GM12878 (cell line): ENCODE data around the gene RCAN1. TPM values are rescaled to one million over a fixed set of nuclear protein-coding genes. Genes with fewer than 3 reads are reported as not detected.

ENCODE experiments used
- ATAC-seq: fragments of 200-7000 bp; cut with Tn5 transposase; 3 replicates; pipeline ENCODE4 v1.9.1; 2020; ENCODE audit warnings: mild to moderate bottlenecking, moderate library complexity
- BruUV-seq: library from RNA; stranded (reverse); fragments of 400-500 nt; replicated peaks from 2 replicates; lab custom pipeline; 2021; lab: Mats Ljungman, UMichigan
- CTCF ChIA-PET: fragments of 300-600 bp; sonication (Branson Sonifier 250); formaldehyde crosslinking; extraction: SDS; loops from one replicate; lab custom pipeline; 2021; ENCODE audit warnings: inconsistent platforms; lab: Yijun Ruan, JAX
- POLR2A ChIA-PET: fragments of 350-600 bp; formaldehyde crosslinking; extraction: SDS; loops from one replicate; lab custom pipeline; 2021; ENCODE audit warnings: inconsistent platforms; lab: Charles Lee
- RAD21 ChIA-PET: fragments of 300-600 bp; sonication (Branson Sonifier 250); formaldehyde crosslinking; loops from one replicate; lab custom pipeline; 2023; ENCODE audit warnings: antibody characterized with exemption; ENCODE audit not compliant: unreplicated experiment; lab: Charles Lee
- SMC1A ChIA-PET: fragments of 300-600 bp; sonication (Branson Sonifier 250); formaldehyde crosslinking; loops from one replicate; lab custom pipeline; 2023; ENCODE audit not compliant: unreplicated experiment, uncharacterized antibody; lab: Charles Lee
- DNase-seq: peaks from one replicate; pipeline ENCODE4 v3.0.0-alpha.2; 2011; ENCODE audit warnings: low read depth, low spot score
- FAIRE-seq: peaks from 3 replicates; lab custom pipeline; 2011; peaks lifted over from hg19 to GRCh38; lab: Jason Lieb, UNC
- H2AFZ ChIP-seq: 2 replicates; pipeline ENCODE4 v1.6.0; 2011; ENCODE audit warnings: low read depth, low read length, control low read depth; ENCODE audit not compliant: control insufficient read depth
- H3K27ac ChIP-seq: 2 replicates; pipeline ENCODE4 v1.5.1; 2011; ENCODE audit warnings: control low read depth; ENCODE audit not compliant: control insufficient read depth, insufficient read depth
- H3K27me3 ChIP-seq, 2 experiments: replicated peaks in 1 of 2; 2 replicates each; pipeline versions ENCODE4 v1.6.0 to v1.6.1; 2011; ENCODE audit warnings: low read length in 1 of 2; ENCODE audit not compliant: control insufficient read depth in 2 of 2, insufficient read depth in 2 of 2
- H3K36me3 ChIP-seq, 2 experiments: 2 replicates each; pipeline ENCODE4 v1.5.1; 2011; ENCODE audit warnings: low read length in 1 of 2; ENCODE audit not compliant: control insufficient read depth in 2 of 2, insufficient read depth in 2 of 2
- H3K4me1 ChIP-seq: 2 replicates; pipeline ENCODE4 v1.6.1; 2011; ENCODE audit warnings: mild to moderate bottlenecking, low read length, moderate library complexity, mixed read lengths; ENCODE audit not compliant: control insufficient read depth, insufficient read depth
- H3K4me2 ChIP-seq: 2 replicates; pipeline ENCODE4 v1.6.0; 2011; ENCODE audit warnings: control low read depth; ENCODE audit not compliant: control insufficient read depth, insufficient read depth
- H3K4me3 ChIP-seq: fragments of 200-600 bp; sonication (generic); 2 replicates; pipeline ENCODE4 v1.5.1; 2016
- H3K79me2 ChIP-seq: 2 replicates; pipeline ENCODE4 v1.6.0; 2011; ENCODE audit warnings: low read length; ENCODE audit not compliant: control insufficient read depth, insufficient read depth
- H3K9ac ChIP-seq: 2 replicates; pipeline ENCODE4 v1.8.0; 2011; ENCODE audit warnings: low read length, control low read depth, mixed read lengths; ENCODE audit not compliant: control insufficient read depth, insufficient read depth
- H3K9me3 ChIP-seq: replicated peaks from 3 replicates; pipeline ENCODE4 v1.5.1; 2011; ENCODE audit warnings: mild to moderate bottlenecking, low read length; ENCODE audit not compliant: control insufficient read depth, insufficient read depth
- H4K20me1 ChIP-seq: 2 replicates; pipeline ENCODE4 v1.6.0; 2011; ENCODE audit not compliant: control insufficient read depth, insufficient read depth
- BCLAF1 ChIP-seq: fragments of 450-650 bp; IDR thresholded peaks from 2 replicates; pipeline ENCODE4 v1.6.1; 2017; ENCODE audit warnings: antibody characterized with exemption, mild to moderate bottlenecking, moderate library complexity
- CBX3 ChIP-seq: fragments of 200-600 bp; sonication (generic); IDR thresholded peaks from 2 replicates; pipeline ENCODE4 v1.6.1; 2016; ENCODE audit warnings: low read depth, borderline replicate concordance
- EP300 ChIP-seq, 2 experiments: fragments of 150-350 bp in 1 of 2; IDR thresholded peaks; 2 replicates each; pipeline ENCODE4 v1.6.1; 2011 to 2012; ENCODE audit warnings: low read depth in 2 of 2, low read length in 2 of 2, borderline replicate concordance in 1 of 2, improper control_type of control experiment in 1 of 2, inconsistent platforms in 1 of 2; ENCODE audit not compliant: control insufficient read depth in 1 of 2
- HCFC1 ChIP-seq: fragments of 150-350 bp; IDR thresholded peaks from 2 replicates; pipeline ENCODE4 v1.6.1; 2014; ENCODE audit warnings: low read length
- HDAC6 ChIP-seq: fragments of 200-600 bp; sonication (generic); IDR thresholded peaks from one replicate; pipeline ENCODE4 v1.8.0; 2017; ENCODE audit warnings: antibody characterized with exemption; ENCODE audit not compliant: unreplicated experiment
- IKZF2 ChIP-seq, 2 experiments: fragments of 450-650 bp; IDR thresholded peaks; 2 replicates each; pipeline ENCODE4 v1.6.1; 2017; ENCODE audit warnings: mild to moderate bottlenecking in 2 of 2, moderate library complexity in 2 of 2
- LARP7 ChIP-seq: fragments of 450-650 bp; IDR thresholded peaks from 2 replicates; pipeline ENCODE4 v1.6.1; 2017; ENCODE audit warnings: mild to moderate bottlenecking
- MEF2B ChIP-seq: fragments of 450-650 bp; IDR thresholded peaks from 2 replicates; pipeline ENCODE4 v1.6.1; 2018; ENCODE audit warnings: mild to moderate bottlenecking, moderate library complexity; ENCODE audit not compliant: partially characterized antibody, poor library complexity, severe bottlenecking
- NFIC ChIP-seq: IDR thresholded peaks from 2 replicates; pipeline ENCODE4 v1.6.1; 2012; ENCODE audit warnings: low read depth, mild to moderate bottlenecking, inconsistent platforms, low read length, moderate library complexity
- NFXL1 ChIP-seq: fragments of 450-650 bp; IDR thresholded peaks from 2 replicates; pipeline ENCODE4 v1.6.1; 2017; ENCODE audit warnings: antibody characterized with exemption, mild to moderate bottlenecking, borderline replicate concordance
- NR2F1 ChIP-seq: fragments of 450-650 bp; conservative IDR thresholded peaks from 2 replicates; pipeline ENCODE4 v1.6.1; 2017; ENCODE audit warnings: mild to moderate bottlenecking
- NRF1 ChIP-seq: conservative IDR thresholded peaks from 2 replicates; pipeline ENCODE4 v1.6.1; 2011; ENCODE audit warnings: mild to moderate bottlenecking, low read depth, low read length, improper control_type of control experiment
- SREBF1 ChIP-seq: IDR thresholded peaks from 2 replicates; pipeline ENCODE4 v1.6.1; 2012; ENCODE audit warnings: mild to moderate bottlenecking, low read length
- SRF ChIP-seq, 2 experiments: IDR thresholded peaks; 2 replicates each; pipeline ENCODE4 v1.6.1; 2011; ENCODE audit warnings: low read depth in 2 of 2, low read length in 2 of 2, mild to moderate bottlenecking in 1 of 2, moderate library complexity in 1 of 2
- WRNIP1 ChIP-seq: IDR thresholded peaks from 2 replicates; pipeline ENCODE4 v1.6.1; 2011; ENCODE audit warnings: low read depth, low read length, improper control_type of control experiment, borderline replicate concordance
- ZNF24 ChIP-seq: fragments of 450-650 bp; IDR thresholded peaks from 2 replicates; pipeline ENCODE4 v1.6.1; 2017; ENCODE audit warnings: antibody characterized with exemption, mild to moderate bottlenecking
- WGBS: methylation state at CpG from one replicate; pipeline ENCODE4 v1.1.6; 2016; ENCODE audit warnings: low lambda C conversion rate; ENCODE audit not compliant: insufficient replicate concordance, insufficient coverage; ENCODE audit errors: missing lambda C conversion rate; 5-methylcytosine and 5-hydroxymethylcytosine counted together
- in situ Hi-C: fragments of 300-500 bp; cut with MboI; formaldehyde crosslinking; loops from 9 replicates; pipeline ENCODE4 v1.14.3; 2018; ENCODE audit warnings: mixed read lengths
- intact Hi-C: fragments of 100-400 bp; cut with micrococcal nuclease; formaldehyde crosslinking; loops from one replicate; pipeline ENCODE4 v1.14.2; 2022; ENCODE audit not compliant: unreplicated experiment
- polyA plus RNA-seq, 11 experiments: library from polyadenylated mRNA; depleted of rRNA in 4 of 11; unstranded in 6 of 11; stranded (reverse) in 5 of 11; fragments of >200 nt; fragmentation: Nextera tagmentation in 4 of 11; fragmentation: Illumina TruSeq in 1 of 11; extraction: Ambion mirVana in 4 of 11; extraction: Trizol in 1 of 11; gene quantifications; 1 replicate in 1 of 11; 2 replicates in 10 of 11; pipeline versions ENCODE4 v1.2.1 to v1.2.3, GENCODE V29; 2011 to 2016; ENCODE audit warnings: inconsistent platforms in 2 of 11, missing spikeins in 2 of 11, low read depth in 1 of 11
- total RNA-seq, 4 experiments: library from RNA; depleted of rRNA in 3 of 4; stranded (reverse); fragments of >200 nt in 3 of 4; fragmentation: Illumina TruSeq in 1 of 4; extraction: Trizol in 1 of 4; gene quantifications; 2 replicates each; pipeline versions ENCODE4 v1.2.1 to v1.2.3, GENCODE V29; 2013 to 2021
- TF ChIP-seq, protein P1 (sequence below): fragments of 450-650 bp; conservative IDR thresholded peaks from 2 replicates; pipeline ENCODE4 v1.6.1; 2017; ENCODE audit warnings: mild to moderate bottlenecking, moderate library complexity

RCAN1 gene
- total and polyA plus RNA-seq, 10 of the 15 experiments (the other 5 are each of a cell fraction or from before 2014, with no cell fraction given): 2.8 to 12.9 (median 10.5) TPM

DNA sequence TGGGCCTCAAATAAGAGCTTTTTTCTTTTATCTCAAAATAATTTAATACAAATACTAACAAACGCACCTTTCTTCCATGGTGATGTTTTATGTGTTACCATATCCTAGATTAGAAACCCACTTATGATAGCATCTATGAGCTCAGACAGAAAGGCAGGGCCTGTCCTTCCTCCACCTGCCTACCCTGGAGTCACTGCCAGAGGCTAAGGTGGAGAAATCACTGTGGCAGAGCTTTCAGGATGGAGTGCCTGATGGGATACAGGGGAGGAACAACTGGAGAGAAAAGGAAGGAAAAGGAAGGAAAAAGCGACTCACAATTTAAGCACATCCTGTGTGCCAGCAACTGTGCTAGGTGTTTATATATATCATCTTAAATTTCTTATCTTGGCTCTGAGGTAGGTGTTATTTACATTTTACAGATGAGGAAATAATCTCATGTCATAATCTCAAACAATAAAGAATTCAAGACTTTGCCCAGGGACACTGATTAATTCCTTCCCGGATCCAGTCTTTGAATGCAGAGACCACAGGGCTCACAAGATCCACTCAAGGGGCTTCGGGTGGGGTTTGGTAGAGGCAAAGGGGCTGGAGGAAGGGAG is 45.4 kb downstream of the RCAN1 start:
- intact Hi-C loops: no loop called here
- Histone ChIP-seq H3K36me3 (peaks cover 0 to 3% of the 10 kb centered on the region in 2 experiments; a peak in 2 of 4 replicates), H3K9ac (no peak overlapping the region), H3K4me3 (no peak overlapping the region), H3K9me3 (no peaks in the 10 kb centered on the region; the same call in 1 of the 3 replicates), H3K4me2 (no peak overlapping the region), H3K79me2 (no peaks in the 10 kb centered on the region), H3K4me1 (peaks cover 8% of the 10 kb centered on the region), H2AFZ (no peak overlapping the region), H4K20me1 (no peaks in the 10 kb centered on the region), H3K27me3 (no peaks in the 10 kb centered on the region), H3K27ac (no peak overlapping the region)
- ATAC-seq (no peak), FAIRE-seq (no peak), DNase-seq (no peak)
- POLR2A ChIA-PET: interaction anchor here (0.6 kb wide), 1 partner anchor 610 kb away, joined by 3 read pairs; no protein-coding TSS in a partner anchor
- SMC1A ChIA-PET: interaction anchor here (0.6 to 1.3 kb wide), 3 partner anchors 13 to 157 kb away, joined by 3 read pairs; no protein-coding TSS in a partner anchor
- 83% methylated on average over 4 of the region's 4 CpGs for whole genome bisulfite sequencing
- in situ Hi-C loops: no loop called here
- BruUV-seq: no TSS peak
- TF ChIP-seq NFIC (no peak), LARP7 (no peak), MEF2B (no peak), NRF1 (no peak), NFXL1 (no peak), ZNF24 (no peak), SRF (IDR thresholded peaks at IDR 0.05; ENCODE audit: low read depth in 2 of 2, low read length in 2 of 2) (no peak), WRNIP1 (no peak), HCFC1 (no peak), EP300 (IDR thresholded peaks at IDR 0.05; ENCODE audit: borderline replicate concordance in 1 of 2, control insufficient read depth in 1 of 2, low read depth in 2 of 2, low read length in 2 of 2) (no peak), CBX3 (no peak), SREBF1 (no peak), IKZF2 (IDR thresholded peaks at IDR 0.05) (no peak), HDAC6 (no peak), NR2F1 (no peak), BCLAF1 (no peak)
- TF ChIP-seq, protein P1, sequence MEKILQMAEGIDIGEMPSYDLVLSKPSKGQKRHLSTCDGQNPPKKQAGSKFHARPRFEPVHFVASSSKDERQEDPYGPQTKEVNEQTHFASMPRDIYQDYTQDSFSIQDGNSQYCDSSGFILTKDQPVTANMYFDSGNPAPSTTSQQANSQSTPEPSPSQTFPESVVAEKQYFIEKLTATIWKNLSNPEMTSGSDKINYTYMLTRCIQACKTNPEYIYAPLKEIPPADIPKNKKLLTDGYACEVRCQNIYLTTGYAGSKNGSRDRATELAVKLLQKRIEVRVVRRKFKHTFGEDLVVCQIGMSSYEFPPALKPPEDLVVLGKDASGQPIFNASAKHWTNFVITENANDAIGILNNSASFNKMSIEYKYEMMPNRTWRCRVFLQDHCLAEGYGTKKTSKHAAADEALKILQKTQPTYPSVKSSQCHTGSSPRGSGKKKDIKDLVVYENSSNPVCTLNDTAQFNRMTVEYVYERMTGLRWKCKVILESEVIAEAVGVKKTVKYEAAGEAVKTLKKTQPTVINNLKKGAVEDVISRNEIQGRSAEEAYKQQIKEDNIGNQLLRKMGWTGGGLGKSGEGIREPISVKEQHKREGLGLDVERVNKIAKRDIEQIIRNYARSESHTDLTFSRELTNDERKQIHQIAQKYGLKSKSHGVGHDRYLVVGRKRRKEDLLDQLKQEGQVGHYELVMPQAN: no peak
- RAD21 ChIA-PET: no interaction called here
- CTCF ChIA-PET: interaction anchor here (1.1 to 2.0 kb wide), 4 partner anchors 13 to 59 kb away, joined by 3 to 8 read pairs (median 5); no protein-coding TSS in a partner anchor
